GM23338 (cell line): Measurements from ENCODE around the gene RNF11. TPM values are rescaled to one million over a fixed set of nuclear protein-coding genes. Genes with fewer than 3 reads are reported as not detected.

Source experiments
- ATAC-seq: fragments of 200-7000 bp; cut with Tn5 transposase; 3 replicates; pipeline ENCODE4 v1.9.1; 2020
- DNase-seq: peaks from one replicate; pipeline ENCODE4 v3.0.0-alpha.2; 2015; ENCODE audit warnings: low spot score
- H2AFZ ChIP-seq: fragments of 200-600 bp; sonication (generic); 2 replicates; pipeline ENCODE4 v1.8.0; 2016; ENCODE audit warnings: antibody characterized with exemption, mild to moderate bottlenecking, moderate library complexity
- H3F3A ChIP-seq: fragments of 200-600 bp; sonication (generic); replicated peaks from 2 replicates; pipeline ENCODE4 v1.8.0; 2017; ENCODE audit warnings: antibody characterized with exemption, mixed run types, low read depth
- H3K27ac ChIP-seq: fragments of 200-600 bp; sonication (generic); 2 replicates; pipeline ENCODE4 v1.6.1; 2016; ENCODE audit warnings: low read depth
- H3K27me3 ChIP-seq: fragments of 200-600 bp; sonication (generic); 2 replicates; pipeline ENCODE4 v1.8.0; 2016; ENCODE audit warnings: mild to moderate bottlenecking, mixed run types, moderate library complexity; ENCODE audit not compliant: insufficient read depth
- H3K36me3 ChIP-seq: fragments of 200-600 bp; sonication (generic); 2 replicates; pipeline ENCODE4 v1.8.0; 2016; ENCODE audit warnings: mild to moderate bottlenecking; ENCODE audit not compliant: insufficient read depth
- H3K4me1 ChIP-seq: fragments of 200-600 bp; sonication (generic); 2 replicates; pipeline ENCODE4 v1.8.0; 2016; ENCODE audit warnings: mild to moderate bottlenecking, moderate library complexity; ENCODE audit not compliant: insufficient read depth
- H3K4me2 ChIP-seq: fragments of 200-600 bp; sonication (generic); 2 replicates; pipeline ENCODE4 v1.7.1; 2017; ENCODE audit warnings: mixed run types
- H3K4me3 ChIP-seq: fragments of 200-600 bp; sonication (generic); 2 replicates; pipeline ENCODE4 v1.6.1; 2016; ENCODE audit warnings: mixed run types
- H3K79me2 ChIP-seq: fragments of 200-600 bp; sonication (generic); replicated peaks from 2 replicates; pipeline ENCODE4 v1.8.0; 2017; ENCODE audit warnings: mild to moderate bottlenecking; ENCODE audit not compliant: insufficient read depth
- H3K9me2 ChIP-seq: fragments of 200-600 bp; sonication (generic); 2 replicates; pipeline ENCODE4 v1.8.0; 2017; ENCODE audit not compliant: insufficient read depth
- H4K20me1 ChIP-seq: fragments of 200-600 bp; sonication (generic); replicated peaks from 2 replicates; pipeline ENCODE4 v1.8.0; 2017; ENCODE audit warnings: mild to moderate bottlenecking; ENCODE audit not compliant: insufficient read depth
- H3K27ac Mint-ChIP-seq: 2 replicates; pipeline ENCODE4 v1.8.0; 2020; ENCODE audit warnings: inconsistent platforms, mild to moderate bottlenecking, moderate library complexity, mixed read lengths
- H3K27me3 Mint-ChIP-seq: 3 replicates; pipeline ENCODE4 v1.8.0; 2022; ENCODE audit warnings: low read depth, mild to moderate bottlenecking, moderate library complexity, mixed read lengths, inconsistent platforms; ENCODE audit not compliant: insufficient read depth, poor library complexity
- H3K36me3 Mint-ChIP-seq: 3 replicates; pipeline ENCODE4 v1.8.0; 2021; ENCODE audit warnings: low read depth, mild to moderate bottlenecking, inconsistent platforms, moderate library complexity, mixed read lengths
- H3K4me1 Mint-ChIP-seq: 3 replicates; pipeline ENCODE4 v1.8.0; 2020; ENCODE audit warnings: mild to moderate bottlenecking, inconsistent platforms, mixed read lengths
- H3K4me3 Mint-ChIP-seq: 3 replicates; pipeline ENCODE4 v1.8.0; 2021; ENCODE audit warnings: moderate library complexity, mild to moderate bottlenecking, inconsistent platforms, mixed read lengths
- H3K9me3 Mint-ChIP-seq: 3 replicates; pipeline ENCODE4 v1.8.0; 2020; ENCODE audit warnings: moderate library complexity, mild to moderate bottlenecking, inconsistent platforms, mixed read lengths
- CREB1 ChIP-seq: fragments of 250-450 bp; sonication (Bioruptor Pico); IDR thresholded peaks from 2 replicates; pipeline ENCODE4 v1.5.0; 2020; ENCODE audit warnings: low read depth, mild to moderate bottlenecking, moderate library complexity
- EZH2phosphoT487 ChIP-seq: fragments of 200-600 bp; sonication (generic); IDR thresholded peaks from one replicate; pipeline ENCODE4 v1.8.1; 2018; ENCODE audit warnings: antibody characterized with exemption; ENCODE audit not compliant: unreplicated experiment
- JUNB ChIP-seq: IDR thresholded peaks from one replicate; pipeline ENCODE4 v1.6.1; 2016; ENCODE audit warnings: antibody characterized with exemption; ENCODE audit not compliant: unreplicated experiment
- NANOG ChIP-seq: IDR thresholded peaks from 2 replicates; pipeline ENCODE4 v1.6.1; 2016; ENCODE audit warnings: antibody characterized with exemption, borderline replicate concordance
- STAT1 ChIP-seq: IDR thresholded peaks from one replicate; pipeline ENCODE4 v1.6.1; 2016; ENCODE audit warnings: antibody characterized with exemption; ENCODE audit not compliant: unreplicated experiment
- ZNF114 ChIP-seq: fragments of 250-450 bp; sonication (Bioruptor Pico); IDR thresholded peaks from 2 replicates; pipeline ENCODE4 v1.5.0; 2020; ENCODE audit warnings: mild to moderate bottlenecking, moderate library complexity
- ZNF331 ChIP-seq: fragments of 250-450 bp; sonication (Bioruptor Pico); IDR thresholded peaks from 2 replicates; pipeline ENCODE4 v1.5.0; 2020; ENCODE audit warnings: low read depth, mild to moderate bottlenecking, moderate library complexity
- polyA plus RNA-seq: library from polyadenylated mRNA; unstranded; fragments of >200 nt; fragmentation: Nextera tagmentation; extraction: Ambion mirVana; gene quantifications from 2 replicates; pipeline ENCODE4 v1.2.1, GENCODE V29; 2016
- total RNA-seq: library from RNA; depleted of rRNA; stranded (reverse); fragments of >200 nt; shearing (Covaris generic); gene quantifications from 2 replicates; pipeline ENCODE4 v1.2.3, GENCODE V29; 2014
- TF ChIP-seq, protein P1 (sequence below), 2 experiments: fragments of 200-600 bp in 1 of 2; sonication (generic) in 1 of 2; conservative IDR thresholded peaks; 2 replicates each; pipeline versions ENCODE4 v1.5.1 to v1.6.1; 2016 to 2017; ENCODE audit warnings: antibody characterized with exemption in 2 of 2, low read depth in 2 of 2, mild to moderate bottlenecking in 2 of 2, moderate library complexity in 1 of 2
- TF ChIP-seq, protein P2 (sequence below): fragments of 250-450 bp; sonication (Bioruptor Pico); IDR thresholded peaks from 2 replicates; pipeline ENCODE4 v1.5.0; 2020; ENCODE audit warnings: mild to moderate bottlenecking, moderate library complexity
- TF ChIP-seq, protein P3 (sequence below): IDR thresholded peaks from one replicate; pipeline ENCODE4 v1.6.1; 2018; ENCODE audit warnings: antibody characterized with exemption; ENCODE audit not compliant: unreplicated experiment

Gene RNF11
- total and polyA plus RNA-seq, 2 experiments from 2014 or later = 22.3 to 43.0 TPM

DNA sequence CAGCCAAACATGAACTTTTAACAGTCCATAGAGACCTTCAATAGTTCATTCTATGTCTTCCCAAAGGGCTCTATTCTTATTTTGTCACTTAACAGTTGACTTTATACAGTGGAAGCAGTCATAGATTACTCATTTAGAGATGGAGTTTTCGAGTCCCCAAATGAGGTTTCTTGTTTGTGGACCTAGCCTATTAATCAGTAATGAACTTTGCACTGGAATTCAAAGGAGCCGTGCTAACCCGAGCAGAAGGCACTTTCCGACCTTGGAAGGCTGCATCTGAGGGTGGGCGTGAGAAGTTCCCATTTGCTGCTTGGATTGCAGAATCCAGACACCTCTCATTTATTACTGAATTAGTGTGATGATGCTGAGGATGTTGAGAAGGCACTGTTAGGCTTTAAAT, 47.9 kb downstream of the RNF11 start:
- H3K4me3 Mint-ChIP-seq = no peak overlapping the region
- H3K27ac ChIP-seq = no peak overlapping the region
- H3K27me3 Mint-ChIP-seq = peaks cover 4% of the 10 kb centered on the region
- H3K4me3 ChIP-seq = no peak overlapping the region
- peaks cover 5% of the 10 kb centered on the region; the same call in 2 of the 3 replicates for H3K4me1 Mint-ChIP-seq
- no peaks in the 10 kb centered on the region for H3K36me3 ChIP-seq
- H3K27ac Mint-ChIP-seq = no peak overlapping the region
- no peak overlapping the region for H2AFZ ChIP-seq
- no peak for DNase-seq
- 0 out of 2 replicates have a peak, but pooled peaks cover 3% of the 10 kb centered on the region for H3K4me1 ChIP-seq
- H4K20me1 ChIP-seq = no peaks in the 10 kb centered on the region; the same call in 1 of the 2 replicates
- no peaks in the 10 kb centered on the region for H3K36me3 Mint-ChIP-seq
- no peak for ATAC-seq
- no peaks in the 10 kb centered on the region; the same call in 1 of the 2 replicates for H3F3A ChIP-seq
- TF ChIP-seq CREB1 (CRISPR knock-in tag) (no peak), JUNB (no peak), ZNF114 (CRISPR knock-in tag) (no peak), STAT1 (no peak), EZH2phosphoT487 (no peak), ZNF331 (CRISPR knock-in tag) (no peak)
- TF ChIP-seq, protein P1, sequence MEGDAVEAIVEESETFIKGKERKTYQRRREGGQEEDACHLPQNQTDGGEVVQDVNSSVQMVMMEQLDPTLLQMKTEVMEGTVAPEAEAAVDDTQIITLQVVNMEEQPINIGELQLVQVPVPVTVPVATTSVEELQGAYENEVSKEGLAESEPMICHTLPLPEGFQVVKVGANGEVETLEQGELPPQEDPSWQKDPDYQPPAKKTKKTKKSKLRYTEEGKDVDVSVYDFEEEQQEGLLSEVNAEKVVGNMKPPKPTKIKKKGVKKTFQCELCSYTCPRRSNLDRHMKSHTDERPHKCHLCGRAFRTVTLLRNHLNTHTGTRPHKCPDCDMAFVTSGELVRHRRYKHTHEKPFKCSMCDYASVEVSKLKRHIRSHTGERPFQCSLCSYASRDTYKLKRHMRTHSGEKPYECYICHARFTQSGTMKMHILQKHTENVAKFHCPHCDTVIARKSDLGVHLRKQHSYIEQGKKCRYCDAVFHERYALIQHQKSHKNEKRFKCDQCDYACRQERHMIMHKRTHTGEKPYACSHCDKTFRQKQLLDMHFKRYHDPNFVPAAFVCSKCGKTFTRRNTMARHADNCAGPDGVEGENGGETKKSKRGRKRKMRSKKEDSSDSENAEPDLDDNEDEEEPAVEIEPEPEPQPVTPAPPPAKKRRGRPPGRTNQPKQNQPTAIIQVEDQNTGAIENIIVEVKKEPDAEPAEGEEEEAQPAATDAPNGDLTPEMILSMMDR (conservative IDR thresholded peaks at IDR 0.05; ENCODE audit: low read depth in 2 of 2) = no peak
- H3K79me2 ChIP-seq = no peaks in the 10 kb centered on the region
- H3K4me2 ChIP-seq = no peak overlapping the region
- H3K9me2 ChIP-seq = no peaks in the 10 kb centered on the region
- no peaks in the 10 kb centered on the region for H3K27me3 ChIP-seq
- H3K9me3 Mint-ChIP-seq = no peaks in the 10 kb centered on the region

DNA sequence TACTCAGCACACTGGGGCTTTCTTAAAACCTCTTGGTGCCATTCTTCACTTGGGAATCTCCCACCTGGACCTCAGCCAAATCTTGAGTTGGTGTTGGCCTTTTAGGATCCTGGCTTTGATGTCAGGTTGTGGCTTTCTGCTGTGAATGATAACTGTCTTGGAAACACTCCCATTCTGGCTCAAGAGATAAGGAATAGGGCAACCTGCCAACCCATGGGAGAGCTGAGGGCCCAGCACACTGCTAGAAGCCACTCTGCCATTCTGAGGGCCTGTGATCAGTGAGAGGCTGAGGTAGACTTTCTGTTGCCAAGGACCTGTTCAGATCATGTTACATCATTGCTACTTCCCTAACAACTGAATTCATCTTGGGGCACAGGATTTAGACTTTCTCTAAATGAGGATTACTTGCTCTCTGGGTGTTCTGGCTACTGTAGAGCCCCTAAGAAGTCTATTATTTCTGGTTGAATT, 48.4 kb downstream of the RNF11 start:
- Histone ChIP-seq H3K4me1 (0 out of 2 replicates have a peak, but pooled peaks cover 3% of the 10 kb centered on the region), H3K9me2 (no peaks in the 10 kb centered on the region), H3K36me3 (no peaks in the 10 kb centered on the region), H4K20me1 (no peaks in the 10 kb centered on the region; the same call in 1 of the 2 replicates), H3K4me3 (no peak overlapping the region), H2AFZ (no peak overlapping the region), H3K79me2 (no peaks in the 10 kb centered on the region), H3K27ac (no peak overlapping the region), H3F3A (no peaks in the 10 kb centered on the region; the same call in 1 of the 2 replicates), H3K27me3 (no peaks in the 10 kb centered on the region), H3K4me2 (no peak overlapping the region)
- H3K36me3 Mint-ChIP-seq = no peaks in the 10 kb centered on the region
- H3K9me3 Mint-ChIP-seq = no peaks in the 10 kb centered on the region
- peaks cover 6% of the 10 kb centered on the region for H3K27me3 Mint-ChIP-seq
- H3K4me3 Mint-ChIP-seq = no peak overlapping the region
- no peak; the same call in 2 of the 3 replicates for ATAC-seq
- H3K27ac Mint-ChIP-seq = no peak overlapping the region
- DNase-seq = no peak
- peaks cover 5% of the 10 kb centered on the region; the same call in 2 of the 3 replicates for H3K4me1 Mint-ChIP-seq
- TF ChIP-seq EZH2phosphoT487 = no peak
- TF ChIP-seq JUNB = no peak
- TF ChIP-seq ZNF114 (CRISPR knock-in tag) = no peak
- TF ChIP-seq, protein P2, sequence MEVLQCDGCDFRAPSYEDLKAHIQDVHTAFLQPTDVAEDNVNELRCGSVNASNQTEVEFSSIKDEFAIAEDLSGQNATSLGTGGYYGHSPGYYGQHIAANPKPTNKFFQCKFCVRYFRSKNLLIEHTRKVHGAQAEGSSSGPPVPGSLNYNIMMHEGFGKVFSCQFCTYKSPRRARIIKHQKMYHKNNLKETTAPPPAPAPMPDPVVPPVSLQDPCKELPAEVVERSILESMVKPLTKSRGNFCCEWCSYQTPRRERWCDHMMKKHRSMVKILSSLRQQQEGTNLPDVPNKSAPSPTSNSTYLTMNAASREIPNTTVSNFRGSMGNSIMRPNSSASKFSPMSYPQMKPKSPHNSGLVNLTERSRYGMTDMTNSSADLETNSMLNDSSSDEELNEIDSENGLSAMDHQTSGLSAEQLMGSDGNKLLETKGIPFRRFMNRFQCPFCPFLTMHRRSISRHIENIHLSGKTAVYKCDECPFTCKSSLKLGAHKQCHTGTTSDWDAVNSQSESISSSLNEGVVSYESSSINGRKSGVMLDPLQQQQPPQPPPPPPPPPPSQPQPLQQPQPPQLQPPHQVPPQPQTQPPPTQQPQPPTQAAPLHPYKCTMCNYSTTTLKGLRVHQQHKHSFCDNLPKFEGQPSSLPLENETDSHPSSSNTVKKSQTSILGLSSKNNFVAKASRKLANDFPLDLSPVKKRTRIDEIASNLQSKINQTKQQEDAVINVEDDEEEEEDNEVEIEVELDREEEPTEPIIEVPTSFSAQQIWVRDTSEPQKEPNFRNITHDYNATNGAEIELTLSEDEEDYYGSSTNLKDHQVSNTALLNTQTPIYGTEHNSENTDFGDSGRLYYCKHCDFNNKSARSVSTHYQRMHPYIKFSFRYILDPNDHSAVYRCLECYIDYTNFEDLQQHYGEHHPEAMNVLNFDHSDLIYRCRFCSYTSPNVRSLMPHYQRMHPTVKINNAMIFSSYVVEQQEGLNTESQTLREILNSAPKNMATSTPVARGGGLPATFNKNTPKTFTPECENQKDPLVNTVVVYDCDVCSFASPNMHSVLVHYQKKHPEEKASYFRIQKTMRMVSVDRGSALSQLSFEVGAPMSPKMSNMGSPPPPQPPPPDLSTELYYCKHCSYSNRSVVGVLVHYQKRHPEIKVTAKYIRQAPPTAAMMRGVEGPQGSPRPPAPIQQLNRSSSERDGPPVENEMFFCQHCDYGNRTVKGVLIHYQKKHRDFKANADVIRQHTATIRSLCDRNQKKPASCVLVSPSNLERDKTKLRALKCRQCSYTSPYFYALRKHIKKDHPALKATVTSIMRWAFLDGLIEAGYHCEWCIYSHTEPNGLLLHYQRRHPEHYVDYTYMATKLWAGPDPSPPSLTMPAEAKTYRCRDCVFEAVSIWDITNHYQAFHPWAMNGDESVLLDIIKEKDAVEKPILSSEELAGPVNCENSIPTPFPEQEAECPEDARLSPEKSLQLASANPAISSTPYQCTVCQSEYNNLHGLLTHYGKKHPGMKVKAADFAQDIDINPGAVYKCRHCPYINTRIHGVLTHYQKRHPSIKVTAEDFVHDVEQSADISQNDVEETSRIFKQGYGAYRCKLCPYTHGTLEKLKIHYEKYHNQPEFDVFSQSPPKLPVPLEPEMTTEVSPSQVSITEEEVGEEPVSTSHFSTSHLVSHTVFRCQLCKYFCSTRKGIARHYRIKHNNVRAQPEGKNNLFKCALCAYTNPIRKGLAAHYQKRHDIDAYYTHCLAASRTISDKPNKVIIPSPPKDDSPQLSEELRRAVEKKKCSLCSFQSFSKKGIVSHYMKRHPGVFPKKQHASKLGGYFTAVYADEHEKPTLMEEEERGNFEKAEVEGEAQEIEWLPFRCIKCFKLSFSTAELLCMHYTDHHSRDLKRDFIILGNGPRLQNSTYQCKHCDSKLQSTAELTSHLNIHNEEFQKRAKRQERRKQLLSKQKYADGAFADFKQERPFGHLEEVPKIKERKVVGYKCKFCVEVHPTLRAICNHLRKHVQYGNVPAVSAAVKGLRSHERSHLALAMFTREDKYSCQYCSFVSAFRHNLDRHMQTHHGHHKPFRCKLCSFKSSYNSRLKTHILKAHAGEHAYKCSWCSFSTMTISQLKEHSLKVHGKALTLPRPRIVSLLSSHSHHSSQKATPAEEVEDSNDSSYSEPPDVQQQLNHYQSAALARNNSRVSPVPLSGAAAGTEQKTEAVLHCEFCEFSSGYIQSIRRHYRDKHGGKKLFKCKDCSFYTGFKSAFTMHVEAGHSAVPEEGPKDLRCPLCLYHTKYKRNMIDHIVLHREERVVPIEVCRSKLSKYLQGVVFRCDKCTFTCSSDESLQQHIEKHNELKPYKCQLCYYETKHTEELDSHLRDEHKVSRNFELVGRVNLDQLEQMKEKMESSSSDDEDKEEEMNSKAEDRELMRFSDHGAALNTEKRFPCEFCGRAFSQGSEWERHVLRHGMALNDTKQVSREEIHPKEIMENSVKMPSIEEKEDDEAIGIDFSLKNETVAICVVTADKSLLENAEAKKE = no peak
- no peak for TF ChIP-seq CREB1 (CRISPR knock-in tag)
- TF ChIP-seq, protein P3, sequence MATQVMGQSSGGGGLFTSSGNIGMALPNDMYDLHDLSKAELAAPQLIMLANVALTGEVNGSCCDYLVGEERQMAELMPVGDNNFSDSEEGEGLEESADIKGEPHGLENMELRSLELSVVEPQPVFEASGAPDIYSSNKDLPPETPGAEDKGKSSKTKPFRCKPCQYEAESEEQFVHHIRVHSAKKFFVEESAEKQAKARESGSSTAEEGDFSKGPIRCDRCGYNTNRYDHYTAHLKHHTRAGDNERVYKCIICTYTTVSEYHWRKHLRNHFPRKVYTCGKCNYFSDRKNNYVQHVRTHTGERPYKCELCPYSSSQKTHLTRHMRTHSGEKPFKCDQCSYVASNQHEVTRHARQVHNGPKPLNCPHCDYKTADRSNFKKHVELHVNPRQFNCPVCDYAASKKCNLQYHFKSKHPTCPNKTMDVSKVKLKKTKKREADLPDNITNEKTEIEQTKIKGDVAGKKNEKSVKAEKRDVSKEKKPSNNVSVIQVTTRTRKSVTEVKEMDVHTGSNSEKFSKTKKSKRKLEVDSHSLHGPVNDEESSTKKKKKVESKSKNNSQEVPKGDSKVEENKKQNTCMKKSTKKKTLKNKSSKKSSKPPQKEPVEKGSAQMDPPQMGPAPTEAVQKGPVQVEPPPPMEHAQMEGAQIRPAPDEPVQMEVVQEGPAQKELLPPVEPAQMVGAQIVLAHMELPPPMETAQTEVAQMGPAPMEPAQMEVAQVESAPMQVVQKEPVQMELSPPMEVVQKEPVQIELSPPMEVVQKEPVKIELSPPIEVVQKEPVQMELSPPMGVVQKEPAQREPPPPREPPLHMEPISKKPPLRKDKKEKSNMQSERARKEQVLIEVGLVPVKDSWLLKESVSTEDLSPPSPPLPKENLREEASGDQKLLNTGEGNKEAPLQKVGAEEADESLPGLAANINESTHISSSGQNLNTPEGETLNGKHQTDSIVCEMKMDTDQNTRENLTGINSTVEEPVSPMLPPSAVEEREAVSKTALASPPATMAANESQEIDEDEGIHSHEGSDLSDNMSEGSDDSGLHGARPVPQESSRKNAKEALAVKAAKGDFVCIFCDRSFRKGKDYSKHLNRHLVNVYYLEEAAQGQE = no peak
- TF ChIP-seq NANOG = no peak
